HCT116 (cell line): Measurements from ENCODE around the gene MAML1. TPM values are rescaled to one million over a fixed set of nuclear protein-coding genes. Genes with fewer than 3 reads are reported as not detected.

ENCODE experiments used
- ATAC-seq: fragments of 200-7000 bp; cut with Tn5 transposase; 2 replicates; pipeline ENCODE4 v1.9.1; 2020; ENCODE audit warnings: mild to moderate bottlenecking, moderate library complexity
- BruUV-seq: library from RNA; stranded (reverse); fragments of 400-500 nt; replicated peaks from 2 replicates; lab custom pipeline; 2021; lab: Mats Ljungman, UMichigan
- CTCF ChIA-PET: fragments of 300-600 bp; sonication (Branson Sonifier 250); formaldehyde crosslinking; loops from one replicate; lab custom pipeline; 2021; ENCODE audit warnings: antibody characterized with exemption; lab: Charles Lee
- POLR2A ChIA-PET: fragments of 300-600, 350-600 bp; sonication (Branson Sonifier 250); formaldehyde crosslinking; loops from one replicate; lab custom pipeline; 2021; ENCODE audit warnings: antibody characterized with exemption; lab: Charles Lee
- RAD21 ChIA-PET, 2 experiments: fragments of 300-600 bp; sonication (Branson Sonifier 250); formaldehyde crosslinking; loops; one replicate each; lab custom pipeline; 2023; ENCODE audit warnings: low total read pairs in 2 of 2; ENCODE audit not compliant: uncharacterized antibody in 2 of 2, unreplicated experiment in 2 of 2, low non-redundant PET in 1 of 2; lab: Charles Lee
- DNase-seq: peaks from one replicate; pipeline ENCODE4 v3.0.0-alpha.2; 2010; ENCODE audit warnings: low read depth, low spot score
- H2AFZ ChIP-seq: fragments of 200-600 bp; shearing (Covaris generic), sonication (generic); 2 replicates; pipeline ENCODE4 v1.6.1; 2017; ENCODE audit warnings: low read depth, mixed run types, mixed read lengths, antibody characterized with exemption, low read length; ENCODE audit not compliant: poor library complexity, severe bottlenecking
- H3K27ac ChIP-seq: 2 replicates; pipeline ENCODE4 v1.5.1; 2012; ENCODE audit warnings: low read depth, low read length
- H3K27me3 ChIP-seq: fragments of 200-600 bp; sonication (generic); 2 replicates; pipeline ENCODE4 v1.6.1; 2016; ENCODE audit warnings: mixed run types, low read length, mixed read lengths; ENCODE audit not compliant: insufficient read depth
- H3K36me3 ChIP-seq, 2 experiments: fragments of 200-500 bp in 1 of 2; fragments of 200-600 bp in 1 of 2; sonication (Bioruptor generic) in 1 of 2; sonication (generic) in 1 of 2; 2 replicates each; pipeline versions ENCODE4 v1.5.1 to v1.6.1; 2014 to 2016; ENCODE audit warnings: low read length in 2 of 2, inconsistent platforms in 1 of 2, mixed read lengths in 1 of 2, mixed run types in 1 of 2; ENCODE audit not compliant: insufficient read depth in 2 of 2, control insufficient read depth in 1 of 2
- H3K4me1 ChIP-seq, 2 experiments: fragments of 200-600 bp in 1 of 2; sonication (generic) in 1 of 2; 2 replicates each; pipeline versions ENCODE4 v1.5.1 to v1.6.1; 2012 to 2017; ENCODE audit warnings: low read length in 2 of 2, inconsistent platforms in 1 of 2, mild to moderate bottlenecking in 1 of 2, mixed read lengths in 1 of 2, mixed run types in 1 of 2, moderate library complexity in 1 of 2; ENCODE audit not compliant: insufficient read depth in 2 of 2, control insufficient read depth in 1 of 2
- H3K4me2 ChIP-seq: fragments of 200-600 bp; sonication (generic); 2 replicates; pipeline ENCODE4 v1.6.1; 2017; ENCODE audit warnings: mixed run types, low read length, mixed read lengths
- H3K4me3 ChIP-seq, 2 experiments: fragments of 200-600 bp in 1 of 2; sonication (generic) in 1 of 2; replicated peaks in 1 of 2; 2 replicates each; pipeline ENCODE4 v1.5.1; 2011 to 2016; ENCODE audit warnings: low read length in 2 of 2, control low read depth in 1 of 2, low read depth in 1 of 2, mild to moderate bottlenecking in 1 of 2, mixed read lengths in 1 of 2, mixed run types in 1 of 2
- H3K79me2 ChIP-seq: fragments of 200-600 bp; sonication (generic); 2 replicates; pipeline ENCODE4 v1.6.1; 2017; ENCODE audit warnings: mild to moderate bottlenecking, mixed run types, low read length, moderate library complexity, mixed read lengths; ENCODE audit not compliant: insufficient read depth
- H3K9ac ChIP-seq: fragments of 200-600 bp; sonication (generic); 2 replicates; pipeline ENCODE4 v1.6.1; 2016; ENCODE audit warnings: low read length, mixed read lengths
- H3K9me2 ChIP-seq: fragments of 200-600 bp; sonication (generic), shearing (Covaris generic); 2 replicates; pipeline ENCODE4 v1.6.1; 2017; ENCODE audit warnings: mixed run types, mild to moderate bottlenecking, moderate library complexity; ENCODE audit not compliant: insufficient read depth
- H3K9me3 ChIP-seq, 2 experiments: fragments of 200-500 bp in 1 of 2; fragments of 200-600 bp in 1 of 2; sonication (Bioruptor generic) in 1 of 2; sonication (generic) in 1 of 2; 2 replicates each; pipeline ENCODE4 v1.6.1; 2014 to 2017; ENCODE audit warnings: low read length in 2 of 2, mixed read lengths in 2 of 2, inconsistent platforms in 1 of 2, low read depth in 1 of 2, mild to moderate bottlenecking in 1 of 2, mixed run types in 1 of 2, moderate library complexity in 1 of 2; ENCODE audit not compliant: control insufficient read depth in 1 of 2, insufficient read depth in 1 of 2
- H4K20me1 ChIP-seq: fragments of 200-600 bp; sonication (generic), shearing (Covaris generic); 2 replicates; pipeline ENCODE4 v1.6.1; 2017; ENCODE audit warnings: mixed run types, mild to moderate bottlenecking, moderate library complexity; ENCODE audit not compliant: insufficient read depth
- CBX3 ChIP-seq: IDR thresholded peaks from 2 replicates; pipeline ENCODE4 v1.6.1; 2012; ENCODE audit warnings: low read depth
- CEBPB ChIP-seq: IDR thresholded peaks from 2 replicates; pipeline ENCODE4 v1.6.1; 2012; ENCODE audit warnings: low read depth
- CTCF ChIP-seq, 3 experiments: fragments of 200-600 bp in 1 of 3; sonication (generic) in 1 of 3; IDR thresholded peaks in 2 of 3; conservative IDR thresholded peaks in 1 of 3; 2 replicates each; pipeline ENCODE4 v1.5.1; 2012 to 2017; ENCODE audit warnings: low read depth in 2 of 3, low read length in 2 of 3, antibody characterized with exemption in 1 of 3, borderline replicate concordance in 1 of 3, control low read depth in 1 of 3, mild to moderate bottlenecking in 1 of 3, mixed read lengths in 1 of 3, mixed run types in 1 of 3, moderate library complexity in 1 of 3; ENCODE audit not compliant: insufficient read depth in 1 of 3
- EZH2 ChIP-seq: fragments of 200-600 bp; sonication (generic); IDR thresholded peaks from 2 replicates; pipeline ENCODE4 v1.6.1; 2017; ENCODE audit warnings: antibody characterized with exemption, mixed run types
- FOSL1 ChIP-seq: IDR thresholded peaks from 2 replicates; pipeline ENCODE4 v1.6.1; 2012; ENCODE audit warnings: low read depth
- POLR2A ChIP-seq: IDR thresholded peaks from 2 replicates; pipeline ENCODE4 v1.7.0; 2011; ENCODE audit warnings: borderline replicate concordance; ENCODE audit not compliant: insufficient read depth, insufficient read length; ENCODE audit errors: extremely low read depth
- POLR2AphosphoS5 ChIP-seq: IDR thresholded peaks from 2 replicates; pipeline ENCODE4 v1.6.1; 2011; ENCODE audit warnings: mild to moderate bottlenecking, low read depth, low read length, moderate library complexity
- SIN3A ChIP-seq: IDR thresholded peaks from 2 replicates; pipeline ENCODE4 v1.6.1; 2012; ENCODE audit warnings: low read depth
- SP1 ChIP-seq: IDR thresholded peaks from 2 replicates; pipeline ENCODE4 v1.6.1; 2012; ENCODE audit warnings: low read depth
- SRF ChIP-seq: IDR thresholded peaks from 2 replicates; pipeline ENCODE4 v1.6.1; 2012; ENCODE audit warnings: low read depth
- YY1 ChIP-seq: IDR thresholded peaks from 2 replicates; pipeline ENCODE4 v1.6.1; 2011; ENCODE audit warnings: low read length, low read depth, moderate library complexity, mild to moderate bottlenecking; ENCODE audit not compliant: insufficient replicate concordance; ENCODE audit errors: extremely low read depth
- ZBTB33 ChIP-seq: IDR thresholded peaks from 2 replicates; pipeline ENCODE4 v1.6.1; 2011; ENCODE audit warnings: mild to moderate bottlenecking, low read length, moderate library complexity; ENCODE audit not compliant: insufficient replicate concordance; ENCODE audit errors: extremely low read depth
- ZNF274 ChIP-seq: fragments of 200-500 bp; sonication (Bioruptor generic); IDR thresholded peaks from 2 replicates; pipeline ENCODE4 v1.6.1; 2014; ENCODE audit warnings: mild to moderate bottlenecking, low read depth, low read length, inconsistent platforms
- intact Hi-C: fragments of 100-400 bp; cut with micrococcal nuclease; formaldehyde crosslinking; loops from 2 replicates; pipeline ENCODE4 v1.10.0; 2022
- total RNA-seq: library from RNA; stranded (reverse); gene quantifications from one replicate; pipeline ENCODE4 v1.2.1, GENCODE V29; 2021; ENCODE audit not compliant: unreplicated experiment
- TF ChIP-seq, protein P1 (sequence below): IDR thresholded peaks from 2 replicates; pipeline ENCODE4 v1.6.1; 2012

MAML1 gene
- total RNA-seq, 1 experiment from 2014 or later, result 29.5 TPM

GRCh38 chr5:179779826-179780225 lies 47.2 kb downstream of the MAML1 start:
- H3K79me2 ChIP-seq, result no peaks in the 10 kb centered on the region
- RAD21 ChIA-PET, result no interaction called here
- no peak overlapping the region for H3K9ac ChIP-seq
- no peaks in the 10 kb centered on the region for H3K9me3 ChIP-seq
- CTCF ChIA-PET, result interaction anchor here (1.9 kb wide), 1 partner anchor 17 kb away, joined by 6 read pairs; no protein-coding TSS in a partner anchor
- POLR2A ChIA-PET, result no interaction called here
- H3K4me1 ChIP-seq, result no peaks in the 10 kb centered on the region
- H3K27ac ChIP-seq, result no peak overlapping the region
- no peak for TF ChIP-seq CBX3
- no peak for TF ChIP-seq SP1
- TF ChIP-seq ZBTB33, result no peak
- no peak for TF ChIP-seq SIN3A
- no peak for TF ChIP-seq CEBPB
- no peak for TF ChIP-seq POLR2AphosphoS5
- TF ChIP-seq ZNF274, result no peak
- TF ChIP-seq, protein P1, sequence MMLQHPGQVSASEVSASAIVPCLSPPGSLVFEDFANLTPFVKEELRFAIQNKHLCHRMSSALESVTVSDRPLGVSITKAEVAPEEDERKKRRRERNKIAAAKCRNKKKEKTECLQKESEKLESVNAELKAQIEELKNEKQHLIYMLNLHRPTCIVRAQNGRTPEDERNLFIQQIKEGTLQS, result no peak
- no peak for TF ChIP-seq FOSL1
- no peak for TF ChIP-seq SRF
- TF ChIP-seq CTCF (IDR thresholded peaks at IDR 0.05 in 2 of 3, conservative IDR thresholded peaks at IDR 0.05 in 1 of 3; ENCODE audit: borderline replicate concordance in 1 of 3, insufficient read depth in 1 of 3, low read depth in 2 of 3, low read length in 2 of 3), result no peak
- TF ChIP-seq EZH2, result no peak
- TF ChIP-seq POLR2A, result no peak
- no peak for TF ChIP-seq YY1
- intact Hi-C loops, result no loop called here
- H3K27me3 ChIP-seq, result no peaks in the 10 kb centered on the region
- no peak for ATAC-seq
- no peaks in the 10 kb centered on the region for H3K9me2 ChIP-seq
- DNase-seq, result no peak
- H3K36me3 ChIP-seq, result peaks cover 0 to 7% of the 10 kb centered on the region in 2 experiments; a peak in 1 of 4 replicates
- no peak overlapping the region for H3K4me2 ChIP-seq
- no peaks in the 10 kb centered on the region; the same call in 1 of the 2 replicates for H4K20me1 ChIP-seq
- H2AFZ ChIP-seq, result no peak overlapping the region
- H3K4me3 ChIP-seq, result no peak overlapping the region
- BruUV-seq, result no TSS peak
